H1 (cell line): Measurements from ENCODE around the gene CRY1. TPM values are rescaled to one million over a fixed set of nuclear protein-coding genes. Genes with fewer than 3 reads are reported as not detected.

ENCODE experiments used
- ATF3 ChIP-seq: IDR thresholded peaks from 2 replicates; pipeline ENCODE4 v1.6.1; 2011; ENCODE audit warnings: low read depth, mild to moderate bottlenecking, low read length; ENCODE audit not compliant: insufficient read depth
- CREB1 ChIP-seq: IDR thresholded peaks from 2 replicates; pipeline ENCODE4 v1.6.1; 2012; ENCODE audit warnings: inconsistent platforms
- KDM4A ChIP-seq: IDR thresholded peaks from one replicate; pipeline ENCODE4 v1.7.1; 2012; ENCODE audit warnings: low read depth, mild to moderate bottlenecking, moderate library complexity, low read length, inconsistent platforms; ENCODE audit not compliant: severe bottlenecking
- RNF2 ChIP-seq: fragments of 200-900, 300-1000 bp; sonication (generic); IDR thresholded peaks from 2 replicates; pipeline ENCODE4 v1.7.1; 2016; ENCODE audit warnings: borderline replicate concordance, low read depth, mild to moderate bottlenecking, antibody characterized with exemption, low read length; ENCODE audit not compliant: poor library complexity, severe bottlenecking; ENCODE audit errors: missing control alignments
- polyA plus RNA-seq, 7 experiments: library from polyadenylated mRNA; depleted of rRNA in 3 of 7; stranded (reverse) in 5 of 7; unstranded in 2 of 7; fragments of >200 nt in 5 of 7; fragments of 200-250 nt in 2 of 7; gene quantifications; 1 replicate in 5 of 7; 2 replicates in 1 of 7; 4 replicates in 1 of 7; pipeline versions ENCODE4 v1.2.1 to v1.2.3, GENCODE V29; 2011 to 2013; ENCODE audit warnings: missing spikeins in 2 of 7, mixed read lengths in 2 of 7
- total RNA-seq: library from RNA; stranded (reverse); fragmentation: NEBNext Ultra II Directional; extraction: Animal tissue kit (Norgen Biotek cat#: 25700); gene quantifications from 2 replicates; pipeline ENCODE4 v1.2.1, GENCODE V29; 2021

CRY1 gene
- total and polyA plus RNA-seq, 2 of the 8 experiments (the other 6 are each of a cell fraction or from before 2014, with no cell fraction given), result 13.6 to 25.1 TPM

GRCh38 chr12:106985479-106985878 is 107.9 kb downstream of the CRY1 start (continued):
- TF ChIP-seq ATF3 (no peak), KDM4A (no peak), CREB1 (no peak), RNF2 (no peak)
